HG02852 (cell line): Measurements from ENCODE around the gene SFXN4.

Experiments used
- ATAC-seq: cut with Tn5 transposase; IDR thresholded peaks from one replicate; pipeline ENCODE4 v1.9.1; 2021; ENCODE audit warnings: mild to moderate bottlenecking, moderate library complexity; ENCODE audit not compliant: unreplicated experiment

SFXN4 gene, protein sequence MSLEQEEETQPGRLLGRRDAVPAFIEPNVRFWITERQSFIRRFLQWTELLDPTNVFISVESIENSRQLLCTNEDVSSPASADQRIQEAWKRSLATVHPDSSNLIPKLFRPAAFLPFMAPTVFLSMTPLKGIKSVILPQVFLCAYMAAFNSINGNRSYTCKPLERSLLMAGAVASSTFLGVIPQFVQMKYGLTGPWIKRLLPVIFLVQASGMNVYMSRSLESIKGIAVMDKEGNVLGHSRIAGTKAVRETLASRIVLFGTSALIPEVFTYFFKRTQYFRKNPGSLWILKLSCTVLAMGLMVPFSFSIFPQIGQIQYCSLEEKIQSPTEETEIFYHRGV

DNA sequence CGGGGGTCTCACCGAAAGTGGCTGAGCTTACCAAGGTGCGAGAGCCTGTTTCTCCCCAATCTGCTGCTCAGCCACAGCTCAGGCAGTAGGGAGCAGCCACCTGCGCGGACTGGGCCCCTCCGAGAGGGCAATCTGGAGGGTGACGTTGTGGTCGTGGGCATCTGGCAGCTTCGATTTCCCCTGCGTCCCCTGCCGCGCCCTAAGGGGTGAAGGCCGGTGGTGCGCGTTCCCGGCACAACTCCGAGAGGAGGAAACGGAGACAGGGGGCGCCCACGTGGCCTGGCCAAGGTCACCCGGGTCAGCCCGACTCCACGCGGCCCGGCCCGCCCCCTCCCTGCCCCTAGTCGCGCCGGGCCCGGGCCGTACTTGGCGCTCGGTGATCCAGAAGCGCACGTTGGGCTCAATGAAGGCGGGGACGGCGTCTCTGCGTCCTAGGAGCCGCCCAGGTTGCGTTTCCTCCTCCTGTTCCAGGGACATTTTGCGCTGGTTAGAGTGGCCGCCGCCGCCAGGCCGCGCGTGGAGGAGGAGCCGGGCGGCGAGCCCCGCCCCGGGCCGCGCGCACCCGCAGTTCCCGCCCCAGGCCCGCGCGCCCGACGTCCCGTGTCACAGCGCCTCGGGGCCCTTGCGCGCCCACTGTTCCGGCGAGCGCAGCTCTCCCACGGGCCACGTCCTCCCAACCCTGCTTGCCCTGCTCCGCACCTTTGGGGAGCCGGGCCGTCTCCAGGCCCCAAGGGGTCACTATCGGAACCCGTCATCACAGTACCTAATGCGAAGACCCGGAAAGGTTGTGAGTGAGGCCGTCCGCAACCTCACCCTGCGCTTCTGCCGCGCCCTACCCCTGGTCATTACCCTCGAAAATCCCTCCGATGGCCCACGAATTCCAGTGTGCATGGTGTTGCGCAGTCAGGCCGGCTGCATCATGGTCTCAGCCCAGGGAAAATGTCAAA, at the start of gene SFXN4:
SFXN4 (minus strand) TSS at position 544 of the 947 bp plus-strand sequence; CDS start at position 477, 67 bp downstream.
- peak; percentile 88 for ATAC-seq

DNA sequence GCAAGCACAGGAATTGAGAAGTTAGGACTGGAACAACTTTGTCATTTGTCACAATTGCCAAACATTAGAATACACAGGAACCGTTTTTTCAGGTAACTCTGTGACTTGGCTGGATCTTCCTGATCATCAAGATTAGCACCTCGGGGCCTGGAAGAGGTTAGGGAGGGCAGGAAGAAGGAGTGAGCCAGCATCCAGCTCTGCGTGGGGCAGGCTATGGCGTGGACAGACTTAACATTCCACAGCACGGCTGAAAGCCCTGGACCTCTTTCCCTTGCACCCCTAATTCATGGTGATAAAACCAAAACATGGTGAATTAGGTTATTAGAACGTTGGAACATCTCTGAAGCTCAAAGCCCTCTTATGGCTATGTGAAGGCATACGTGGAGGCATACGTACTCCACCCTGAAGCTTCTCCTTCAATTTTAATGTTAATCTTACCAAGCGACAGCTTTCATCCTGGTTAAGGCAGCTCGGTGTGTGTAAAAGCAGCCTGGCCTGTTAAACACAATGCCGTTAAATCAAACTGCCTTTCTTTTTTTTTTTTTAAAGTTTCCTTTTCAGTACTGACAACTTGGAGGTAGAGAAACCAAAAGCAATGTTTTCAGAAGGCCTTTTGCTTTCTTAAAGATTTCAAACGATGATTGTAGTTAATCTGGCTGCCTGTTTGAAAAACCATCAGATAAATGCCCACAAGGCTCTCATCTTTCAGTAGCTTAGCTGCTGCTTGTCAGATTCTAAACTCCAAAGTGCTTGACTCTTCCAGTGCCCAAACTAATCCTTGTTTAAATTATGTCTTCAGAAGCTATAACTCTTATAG, 46.3 kb upstream of the SFXN4 start:
- ATAC-seq, result no peak

GRCh38 chr10:119211176-119211575, 45.7 kb upstream of the SFXN4 start:
- no peak for ATAC-seq

GRCh38 chr10:119210633-119211032, 45.1 kb upstream of the SFXN4 start:
- no peak for ATAC-seq

GRCh38 chr10:119209736-119210355, 44.3 kb upstream of the SFXN4 start:
- ATAC-seq, result no peak

- ATAC-seq, result no peak
Observed at GRCh38 chr10:119209035-119209735, 43.7 kb upstream of the SFXN4 start.

DNA sequence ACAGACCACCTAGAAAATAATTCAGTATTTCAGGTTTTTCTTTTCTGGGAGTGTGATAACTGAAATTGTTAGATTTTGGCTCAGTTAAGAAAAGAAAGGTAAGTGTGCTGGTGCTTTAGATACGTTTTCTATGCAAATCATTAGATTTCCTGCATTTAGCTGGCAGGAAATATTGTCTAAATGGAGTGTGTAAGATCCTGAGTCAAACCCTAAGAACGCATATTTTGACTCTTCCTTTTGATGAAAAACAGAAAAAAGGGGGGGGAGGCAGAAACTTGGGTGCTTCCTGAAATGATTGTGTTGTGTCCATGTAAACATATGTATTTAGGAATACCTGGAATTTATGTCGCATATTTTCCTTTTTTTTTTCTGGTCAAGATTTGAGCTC, 43.0 kb upstream of the SFXN4 start:
- ATAC-seq, result no peak

GRCh38 chr10:119207713-119208552, 42.4 kb upstream of the SFXN4 start:
- ATAC-seq, result peak; percentile 3

DNA sequence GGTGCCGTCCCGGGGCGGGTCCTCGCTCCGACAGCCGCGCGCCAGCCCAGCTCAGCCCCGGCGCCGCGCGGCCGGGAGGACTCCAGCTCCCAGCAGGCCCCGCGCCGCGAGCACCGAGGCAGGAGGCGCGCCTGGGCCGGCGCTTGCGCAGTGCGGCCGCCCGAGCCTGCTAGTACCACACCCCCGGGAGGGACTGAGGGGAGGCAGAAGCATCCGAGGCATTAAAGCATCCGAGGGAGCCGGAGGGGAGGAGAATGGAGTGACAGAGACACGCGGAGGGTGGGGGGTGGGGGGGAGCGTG, 41.8 kb upstream of the SFXN4 start, which contains the start of gene GRK5:
GRK5 (plus strand) TSS at position 206 of the 301 bp plus-strand sequence. CDS start 347 bp downstream, outside the sequence.
- ATAC-seq, result peak; percentile 69

DNA sequence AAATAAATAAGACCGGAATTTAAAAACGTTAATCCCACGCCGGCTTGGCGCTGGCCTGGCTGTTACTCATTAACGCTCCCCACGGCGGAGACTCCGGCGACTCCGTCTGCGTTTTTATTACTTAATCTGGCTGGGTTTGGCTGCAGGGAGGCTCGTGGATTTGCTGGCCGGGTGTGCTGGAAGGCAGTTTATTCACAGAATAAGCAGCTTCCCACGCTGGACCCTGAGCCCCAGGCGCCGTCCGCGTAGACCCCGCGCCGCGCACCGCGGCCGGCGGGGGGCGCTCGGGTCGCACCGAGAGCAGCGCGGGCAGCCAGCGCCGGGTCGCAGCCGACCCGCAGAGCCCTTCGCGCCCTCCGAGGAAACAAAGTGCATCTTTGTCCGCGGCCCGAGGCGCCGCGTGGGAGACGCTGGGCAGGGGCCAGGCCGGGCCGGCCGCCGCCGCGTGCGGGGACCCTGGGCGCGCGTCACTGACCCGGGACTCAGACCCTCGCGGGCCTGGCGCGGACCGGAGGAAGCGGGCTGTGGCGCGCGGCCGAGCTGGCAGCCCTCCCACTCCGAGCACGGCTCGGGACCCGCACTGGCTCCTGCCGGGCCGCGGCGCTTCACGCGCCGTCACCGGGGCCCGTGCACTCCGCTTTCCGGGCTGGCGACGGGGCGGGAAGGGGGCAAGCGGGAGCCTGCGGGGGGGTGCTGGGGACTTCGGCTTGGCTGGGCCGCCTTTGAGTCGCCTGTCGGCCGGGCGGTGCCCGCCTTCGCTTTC, 41.3 kb upstream of the SFXN4 start:
- peak; percentile 61 for ATAC-seq

- peak; percentile 23 for ATAC-seq
Observed at GRCh38 chr10:119205894-119206602, 40.5 kb upstream of the SFXN4 start.

- ATAC-seq, result no peak
Observed at GRCh38 chr10:119203006-119203405, 37.5 kb upstream of the SFXN4 start.

DNA sequence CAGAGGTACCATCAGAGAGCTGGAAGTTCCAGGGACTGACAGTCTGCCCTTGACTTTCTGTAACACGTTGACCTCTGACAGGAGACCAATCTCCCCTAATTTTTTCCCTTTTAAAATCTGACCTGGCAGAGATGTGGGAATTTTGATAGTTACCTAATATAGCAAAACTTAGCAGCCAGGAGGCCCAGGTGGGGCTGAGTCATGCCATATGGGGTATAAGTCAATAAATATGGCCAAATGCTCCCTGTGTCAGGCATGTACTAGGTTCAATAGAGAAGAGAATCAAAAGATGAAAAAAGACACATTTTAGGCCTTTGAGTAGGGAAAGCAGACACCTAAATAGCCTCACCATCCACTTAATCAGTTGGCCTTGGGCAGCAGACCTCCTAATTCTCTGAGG, 35.7 kb upstream of the SFXN4 start:
- no peak for ATAC-seq

DNA sequence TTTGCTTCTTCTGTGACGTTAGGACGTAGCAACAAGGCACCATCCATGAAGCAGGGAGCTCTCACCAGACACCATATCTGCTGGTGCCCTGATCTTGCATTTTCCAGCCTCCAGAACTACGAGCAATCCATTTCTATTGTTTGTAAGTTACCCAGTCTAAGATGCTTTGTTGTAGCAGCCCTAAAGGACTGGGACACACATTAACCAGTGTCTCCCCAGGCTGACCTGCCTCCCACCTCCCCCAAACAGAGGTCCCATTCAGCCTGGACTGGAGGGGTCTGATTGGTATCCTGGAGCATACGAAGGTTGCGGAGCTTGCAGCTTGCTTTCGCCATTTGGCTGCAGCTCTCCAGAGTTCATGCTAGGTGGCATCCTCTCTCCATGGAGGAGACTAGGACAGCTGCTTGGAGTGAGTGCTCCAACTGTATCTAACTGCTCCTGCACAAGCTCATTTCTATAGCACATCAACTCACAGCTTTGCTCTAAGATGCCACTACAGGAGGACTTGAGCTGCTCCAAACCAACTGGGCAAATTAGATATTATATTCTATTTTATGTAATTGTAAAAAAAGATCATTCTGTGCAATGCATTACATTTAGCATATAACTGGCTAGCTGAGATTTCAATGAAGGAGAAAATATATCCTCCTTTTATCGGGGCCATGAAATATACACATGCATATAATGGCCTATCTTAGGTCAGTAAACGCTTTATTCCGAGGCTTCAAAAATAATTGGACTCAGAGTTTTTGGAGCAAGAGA, 33.9 kb upstream of the SFXN4 start:
- ATAC-seq, result peak; percentile 65

DNA sequence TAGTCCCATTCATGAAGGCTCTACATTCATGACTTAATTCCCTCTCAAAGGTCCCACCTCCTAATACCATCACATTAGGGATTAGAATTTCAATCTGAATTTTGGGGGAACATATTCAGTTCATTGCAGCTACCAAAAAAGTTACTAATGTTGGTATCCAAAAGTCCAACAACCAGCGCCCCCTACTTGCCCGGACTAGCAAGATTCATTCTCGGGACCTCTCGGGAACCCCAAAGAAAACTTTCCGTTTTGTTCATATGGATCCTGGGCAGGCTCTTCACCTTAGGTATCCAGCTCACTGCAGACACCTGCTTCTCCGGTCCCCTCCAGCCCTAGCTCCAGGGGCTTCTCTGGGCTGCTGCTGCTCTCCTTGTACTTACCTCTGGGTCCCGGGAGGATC, 32.9 kb upstream of the SFXN4 start:
- no peak for ATAC-seq

DNA sequence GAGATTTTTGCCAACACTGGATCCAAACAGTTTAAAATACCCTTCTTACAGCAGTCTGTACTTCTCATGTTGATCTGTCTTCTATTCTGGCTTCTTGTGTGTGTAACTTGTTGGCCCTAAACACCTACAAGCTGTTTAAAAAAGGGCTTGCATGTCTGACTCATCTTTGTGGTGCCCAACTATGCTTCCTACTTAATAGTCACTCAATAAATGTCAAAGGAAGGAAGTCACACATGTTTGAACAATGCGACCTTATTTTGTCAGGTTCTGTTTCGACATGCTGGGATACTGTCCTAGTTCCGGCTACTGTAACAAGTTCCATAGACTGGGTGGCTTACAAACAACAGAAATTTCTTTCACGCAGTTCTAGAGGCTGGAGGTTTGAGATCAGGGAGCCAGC, 32.4 kb upstream of the SFXN4 start:
- ATAC-seq, result no peak

DNA sequence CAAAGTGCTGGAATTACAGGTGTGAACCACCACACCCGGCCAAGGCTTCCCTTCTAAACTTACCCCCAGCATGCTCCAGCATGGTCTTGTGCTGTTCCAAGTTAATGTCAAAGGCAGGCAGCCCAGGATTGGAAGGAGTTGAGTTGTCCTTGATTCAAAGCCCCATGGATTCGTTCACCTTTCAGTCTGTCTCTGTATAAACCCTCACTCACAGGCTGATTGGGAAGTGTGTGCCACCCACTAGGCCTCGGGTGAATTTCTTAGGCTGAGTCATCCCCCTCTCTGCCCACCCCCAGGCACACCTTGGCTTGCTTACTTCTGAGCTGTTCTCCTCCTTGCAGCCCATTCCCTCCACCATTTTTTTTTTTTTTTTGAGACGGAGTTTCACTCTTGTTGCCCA, 26.4 kb upstream of the SFXN4 start:
- ATAC-seq, result no peak
